AML-193 (cell line): ENCODE results near the gene MEGF6.

Source experiments
- DNase-seq, 2 experiments: peaks; one replicate each; lab custom pipeline; 2025; lab: John Stamatoyannopoulos, UW

The MEGF6 gene

DNA sequence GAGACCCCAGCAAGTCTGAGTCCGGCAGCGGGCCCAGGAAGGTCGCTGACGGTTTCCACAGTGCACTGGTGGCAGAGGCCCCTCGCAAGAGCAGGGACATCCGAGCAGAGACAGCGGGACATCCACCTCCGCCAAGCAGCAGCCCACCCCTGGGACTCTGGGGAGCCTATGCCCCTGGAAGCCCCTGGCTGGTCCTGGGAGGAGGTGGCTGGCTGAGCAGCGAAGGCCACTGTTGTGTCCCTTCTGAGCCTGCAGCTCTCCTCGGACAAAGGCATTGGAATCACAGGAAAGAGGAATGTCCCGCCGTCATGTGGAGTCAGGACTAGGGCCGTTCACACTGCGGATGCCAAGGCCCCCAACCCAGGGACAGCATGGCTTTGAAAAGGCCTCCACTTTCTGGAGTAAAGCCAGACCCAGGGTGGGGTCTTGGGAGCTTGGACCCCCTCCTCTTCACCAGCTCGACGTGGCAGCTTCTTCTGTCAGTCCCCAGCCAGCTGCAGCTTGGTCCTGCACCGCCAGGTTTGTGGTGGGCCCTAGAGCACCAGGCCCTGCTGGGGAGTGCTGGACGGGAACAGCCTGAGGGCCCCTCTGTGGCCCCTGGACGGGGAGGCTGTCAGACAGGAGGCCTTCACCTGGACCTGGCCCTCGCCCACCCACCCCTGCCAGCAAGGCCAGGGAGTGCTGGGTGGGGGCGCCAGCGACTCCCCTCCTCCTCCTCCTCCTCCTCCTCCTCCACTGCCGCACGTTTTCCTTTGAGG is 1.4 kb downstream of the MEGF6 start:
- DNase-seq, result no peak

- DNase-seq, result peak in 1 of 2 experiments; percentile 12
These were observed 2.1 kb downstream of the MEGF6 start for GRCh38 chr1:3609016-3609768.

GRCh38 chr1:3608154-3608553 is 3.2 kb downstream of the MEGF6 start:
- DNase-seq, result no peak

- DNase-seq, result no peak
These were observed 3.6 kb downstream of the MEGF6 start for GRCh38 chr1:3607703-3608065.

DNA sequence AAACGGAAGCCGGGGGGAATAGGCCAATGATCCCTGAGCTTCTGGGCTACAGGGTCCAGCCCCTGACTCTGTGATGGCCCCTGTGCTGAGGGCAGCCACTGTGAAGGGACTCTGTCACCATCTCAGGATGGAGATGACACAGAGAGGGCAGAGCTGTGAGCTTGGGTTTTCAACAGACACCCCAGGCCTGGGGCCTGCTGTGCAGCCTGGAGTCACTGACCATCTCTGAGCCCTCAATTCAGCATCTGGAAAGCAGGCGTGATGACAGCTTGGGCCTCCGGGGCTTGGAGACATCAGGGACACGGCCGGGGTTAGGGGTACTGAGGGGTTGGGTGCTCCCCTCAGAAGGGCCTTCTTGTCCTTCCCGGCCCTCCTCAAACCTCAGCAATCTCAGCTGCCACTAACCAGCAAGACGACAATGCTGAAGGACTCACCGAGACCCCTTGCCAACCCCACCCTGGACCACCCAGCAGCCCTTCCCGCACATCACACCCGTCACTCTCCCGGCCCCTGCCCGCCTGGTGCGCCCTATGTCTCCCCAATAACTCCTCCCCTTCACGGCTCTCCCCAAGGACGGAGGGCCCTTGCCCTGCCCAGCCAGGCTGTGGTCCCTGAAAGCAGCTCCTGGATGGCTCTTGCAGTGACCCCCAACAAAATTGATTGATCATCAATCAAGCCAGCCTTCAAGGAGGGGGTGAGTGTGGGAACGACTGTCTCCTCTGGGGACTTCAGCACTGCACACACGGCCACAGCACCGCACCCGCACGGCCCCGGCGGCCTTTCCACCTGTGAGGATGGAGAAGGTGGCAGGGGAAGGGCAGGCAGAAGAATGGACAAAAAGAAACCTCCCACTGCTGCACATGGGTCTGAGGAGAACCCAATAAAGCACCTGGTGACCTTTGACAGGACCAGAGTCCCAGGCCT is 4.3 kb downstream of the MEGF6 start:
- DNase-seq, result no peak

GRCh38 chr1:3604997-3605823 is 6.1 kb downstream of the MEGF6 start:
- no peak for DNase-seq

DNA sequence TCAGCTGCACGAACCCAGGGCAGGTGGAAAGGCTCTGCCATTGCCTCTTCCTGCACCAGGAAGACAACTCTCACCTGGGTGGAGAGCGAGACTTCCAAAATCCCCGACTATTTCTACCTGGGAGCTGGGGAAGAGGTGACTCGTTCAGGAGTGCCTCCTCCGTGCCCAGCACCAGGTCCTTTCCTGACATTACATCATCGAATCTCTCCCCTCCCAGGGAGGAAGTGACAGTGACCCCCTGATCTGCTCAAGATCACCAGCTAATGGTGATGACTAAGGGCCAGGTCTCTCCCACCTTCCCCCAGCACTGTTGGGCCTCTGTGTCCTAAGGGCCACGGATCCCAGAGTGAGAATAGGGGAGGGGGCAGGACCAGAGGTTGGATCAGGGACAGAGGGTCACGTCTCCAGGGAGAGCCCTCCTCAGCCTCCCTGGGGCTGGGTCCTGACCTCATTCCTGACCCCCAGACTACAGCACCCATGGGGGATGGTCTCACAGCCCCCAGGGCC is 6.8 kb downstream of the MEGF6 start:
- no peak for DNase-seq

DNA sequence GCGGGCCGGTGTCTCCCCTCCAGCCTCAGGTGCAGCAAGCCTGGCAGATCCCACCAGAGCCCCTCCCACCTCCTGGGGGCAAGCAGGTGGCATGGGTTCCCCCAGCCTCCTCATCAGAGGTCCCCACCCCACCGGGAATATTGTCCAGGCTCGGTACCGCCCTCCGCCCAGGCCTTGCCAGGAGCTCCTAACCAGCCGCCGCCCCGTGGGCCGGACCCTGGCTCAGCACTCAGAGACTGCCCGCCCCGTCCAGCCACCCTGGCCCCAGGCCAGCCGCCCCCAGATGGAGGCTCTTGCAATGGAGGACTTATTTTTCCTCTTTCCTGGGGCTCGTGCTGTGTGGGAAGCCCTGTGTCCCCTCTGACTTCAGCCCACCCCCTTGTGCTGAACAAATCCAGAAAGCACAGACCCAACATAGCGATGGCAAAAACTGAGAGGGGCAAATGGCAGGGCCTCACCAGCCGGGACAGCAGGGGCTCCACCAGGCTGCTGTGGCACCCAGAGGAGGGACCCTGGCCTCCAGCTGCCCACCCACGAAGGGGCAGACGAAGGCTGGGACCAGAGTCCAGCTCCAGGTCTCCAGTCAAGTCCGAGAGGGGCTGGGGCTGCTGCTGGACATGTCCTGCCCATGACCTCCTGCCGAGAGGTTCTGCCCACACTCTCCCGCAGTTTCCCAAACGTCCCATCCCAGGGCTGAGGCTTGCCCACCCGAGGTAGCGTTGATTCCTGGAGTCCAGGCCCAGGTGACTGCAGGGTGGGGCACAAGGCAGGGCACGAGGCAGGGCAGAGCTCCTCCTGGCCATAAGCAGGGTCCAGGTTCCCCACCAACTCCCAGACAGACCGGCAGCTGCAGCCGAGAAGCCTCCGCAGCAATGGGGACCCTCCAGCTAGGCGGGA is 7.5 kb downstream of the MEGF6 start:
- no peak for DNase-seq

DNA sequence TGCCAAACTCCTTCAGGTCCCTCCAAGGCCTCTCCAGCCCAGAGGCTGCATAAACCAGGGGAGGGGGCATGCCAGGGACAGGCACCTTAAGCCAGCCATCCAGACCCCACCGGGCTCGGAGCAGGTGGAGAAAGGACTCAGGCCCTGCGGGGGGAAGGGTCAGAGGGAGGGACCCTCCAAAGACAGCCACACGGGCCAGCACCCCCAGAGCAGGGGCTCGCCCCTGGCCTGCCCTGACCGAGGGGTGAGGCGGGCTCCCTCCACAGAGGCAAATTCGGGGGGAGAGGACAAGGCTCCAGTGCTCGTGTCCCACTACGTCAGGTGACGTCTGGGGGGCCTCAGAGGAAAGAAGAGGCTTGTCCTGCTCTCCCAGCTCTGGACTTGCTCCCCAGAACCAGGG is 8.2 kb downstream of the MEGF6 start:
- DNase-seq, result no peak

DNA sequence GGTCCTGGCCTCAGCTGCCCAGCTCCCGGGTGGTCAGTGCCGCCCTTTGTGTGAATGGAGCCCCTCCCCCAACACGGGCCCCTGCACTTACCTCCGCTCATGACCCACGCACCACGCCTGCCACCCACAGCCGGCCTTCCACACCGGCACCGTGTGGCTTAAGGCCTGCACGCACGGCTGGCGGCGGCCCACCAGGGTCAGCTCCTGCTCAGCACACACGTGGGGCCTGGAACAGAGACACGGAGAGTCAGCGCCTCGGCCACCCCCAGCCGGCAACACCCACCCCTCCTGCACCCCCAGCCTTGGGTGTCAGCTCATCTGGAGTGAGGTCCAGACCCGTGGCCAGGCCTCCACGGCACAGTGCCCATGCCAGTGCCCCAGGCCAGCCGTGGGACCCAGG is 8.9 kb downstream of the MEGF6 start:
- no peak for DNase-seq

- no peak for DNase-seq
These were observed 9.6 kb downstream of the MEGF6 start for GRCh38 chr1:3601743-3602142.

DNA sequence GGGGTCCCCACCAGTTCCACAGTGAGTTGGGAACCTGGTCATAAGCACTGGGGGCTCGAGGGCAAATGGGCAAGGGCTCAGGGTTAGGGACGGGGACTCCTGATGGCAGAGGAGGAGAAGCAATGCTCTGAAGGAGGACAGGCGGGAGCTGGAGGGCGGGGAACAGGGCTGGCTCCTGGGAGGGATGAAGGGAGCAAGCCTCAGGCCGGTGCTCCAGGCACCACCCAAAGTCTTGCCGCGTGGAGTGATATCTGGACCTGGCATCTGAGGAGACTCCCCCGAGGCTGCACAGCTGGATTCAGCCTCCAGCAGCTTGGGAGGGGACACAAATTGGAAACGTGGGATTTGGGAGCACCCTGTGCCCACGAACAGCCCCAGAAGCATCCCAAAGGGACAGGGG is 11.0 kb downstream of the MEGF6 start:
- DNase-seq, result no peak

- no peak for DNase-seq
These were observed 11.5 kb downstream of the MEGF6 start for GRCh38 chr1:3599816-3600215.

GRCh38 chr1:3599286-3599811 is 12.0 kb downstream of the MEGF6 start:
- DNase-seq, result no peak

DNA sequence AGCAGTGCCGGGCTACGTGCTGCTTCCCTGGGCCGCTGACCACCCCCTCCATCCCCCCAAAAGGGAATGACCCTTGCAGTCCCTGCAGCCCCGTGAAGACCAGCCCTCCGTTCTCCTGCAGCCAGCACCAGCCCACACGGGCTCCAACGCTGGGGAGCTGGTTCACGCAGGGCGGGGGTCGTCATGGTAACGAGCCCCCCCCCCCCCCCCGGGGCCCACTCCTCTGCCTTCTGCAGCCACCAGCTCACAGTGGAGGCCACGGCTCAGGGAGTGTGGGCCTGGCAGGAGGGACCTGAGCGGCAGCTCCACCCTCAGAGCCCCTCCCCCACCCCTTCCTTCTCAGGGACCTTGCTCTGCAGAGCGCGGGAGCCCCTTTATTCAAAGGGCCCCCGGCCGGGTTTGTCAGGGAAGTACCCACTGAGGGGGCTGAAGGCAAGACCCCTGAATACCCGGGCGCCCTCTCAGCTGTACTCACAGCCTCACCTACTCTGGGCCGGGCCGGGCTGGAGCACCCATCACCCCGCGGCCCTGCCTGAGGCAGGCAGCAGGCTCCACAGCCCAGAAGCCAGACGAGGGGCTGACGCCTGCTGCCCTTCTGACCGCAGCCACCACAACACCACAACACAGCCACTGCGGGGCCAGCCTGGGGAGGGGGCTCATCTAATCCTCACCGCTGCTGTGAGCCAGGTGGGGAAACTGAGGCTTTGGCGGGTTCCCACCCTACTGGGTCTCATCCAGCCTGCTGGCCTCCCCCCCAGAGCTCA is 12.6 kb downstream of the MEGF6 start:
- no peak for DNase-seq

GRCh38 chr1:3598051-3598491 is 13.2 kb downstream of the MEGF6 start:
- no peak for DNase-seq

DNA sequence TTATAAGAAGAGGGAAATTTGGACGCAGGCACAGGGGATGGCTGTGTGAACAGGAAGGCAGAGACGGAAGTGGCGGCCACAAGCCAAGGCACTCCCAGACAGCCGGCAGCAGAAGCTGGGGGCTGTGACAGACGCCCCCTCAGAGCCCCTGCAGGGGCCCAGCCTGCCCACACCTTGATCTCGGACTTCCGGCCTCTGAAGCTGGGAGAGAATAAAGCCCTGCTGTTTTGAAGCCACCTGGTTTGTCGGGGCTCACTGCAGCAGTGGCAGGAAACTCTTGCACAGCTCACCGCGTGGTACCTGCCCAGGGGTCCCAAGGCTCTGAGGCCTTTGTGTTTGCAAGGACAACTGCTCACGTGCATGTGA is 13.7 kb downstream of the MEGF6 start:
- no peak for DNase-seq

DNA sequence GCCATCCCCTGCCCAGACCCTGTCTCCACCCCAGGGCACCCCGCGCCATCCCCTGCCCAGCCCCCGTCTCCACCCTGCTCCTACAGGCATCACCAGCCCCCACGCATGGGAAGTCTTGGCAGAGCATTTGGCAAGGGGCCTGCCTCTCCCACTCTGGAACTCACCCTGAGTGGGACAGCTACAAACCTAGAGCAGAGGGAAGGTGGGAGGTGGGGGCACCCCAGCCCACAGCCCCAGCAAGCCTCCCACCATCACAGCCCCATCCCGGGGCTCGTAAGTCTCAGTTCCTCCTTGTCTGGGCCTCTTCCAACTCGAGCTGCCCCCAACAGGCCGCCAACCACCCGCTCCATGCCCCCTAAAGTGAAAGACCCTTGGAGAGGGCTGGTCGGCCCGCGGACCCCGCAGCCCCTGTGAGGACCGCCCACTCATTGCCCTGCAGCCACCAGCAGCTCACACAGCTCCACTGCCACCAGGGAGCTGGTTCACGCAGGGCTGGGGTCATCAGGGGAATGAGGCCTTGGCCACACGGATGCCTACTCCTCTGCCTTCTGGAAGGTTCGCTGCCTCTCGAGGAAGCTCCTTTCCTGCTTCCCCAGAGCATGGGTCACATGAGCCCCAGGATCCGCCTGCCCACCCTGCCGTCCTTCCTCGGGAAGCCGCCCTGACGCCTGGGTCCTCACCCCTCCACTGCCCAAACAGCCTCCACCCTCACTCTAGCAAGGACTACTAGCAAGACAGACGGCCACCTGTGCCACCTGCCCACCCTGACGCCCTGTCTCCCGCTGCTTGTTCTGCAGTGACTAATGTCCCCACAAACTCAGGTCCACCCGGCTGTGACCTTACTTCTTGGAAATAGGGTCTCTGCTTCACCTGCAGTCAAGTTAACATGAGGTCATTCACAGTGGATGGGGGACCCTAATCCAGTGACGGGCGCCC is 14.4 kb downstream of the MEGF6 start:
- DNase-seq, result no peak
